NCI-H1092 (cell line): Measurements from ENCODE around the gene STK11IP.

Experiments used
- DNase-seq: peaks from one replicate; lab custom pipeline; 2025; lab: John Stamatoyannopoulos, UW

The STK11IP gene

DNA sequence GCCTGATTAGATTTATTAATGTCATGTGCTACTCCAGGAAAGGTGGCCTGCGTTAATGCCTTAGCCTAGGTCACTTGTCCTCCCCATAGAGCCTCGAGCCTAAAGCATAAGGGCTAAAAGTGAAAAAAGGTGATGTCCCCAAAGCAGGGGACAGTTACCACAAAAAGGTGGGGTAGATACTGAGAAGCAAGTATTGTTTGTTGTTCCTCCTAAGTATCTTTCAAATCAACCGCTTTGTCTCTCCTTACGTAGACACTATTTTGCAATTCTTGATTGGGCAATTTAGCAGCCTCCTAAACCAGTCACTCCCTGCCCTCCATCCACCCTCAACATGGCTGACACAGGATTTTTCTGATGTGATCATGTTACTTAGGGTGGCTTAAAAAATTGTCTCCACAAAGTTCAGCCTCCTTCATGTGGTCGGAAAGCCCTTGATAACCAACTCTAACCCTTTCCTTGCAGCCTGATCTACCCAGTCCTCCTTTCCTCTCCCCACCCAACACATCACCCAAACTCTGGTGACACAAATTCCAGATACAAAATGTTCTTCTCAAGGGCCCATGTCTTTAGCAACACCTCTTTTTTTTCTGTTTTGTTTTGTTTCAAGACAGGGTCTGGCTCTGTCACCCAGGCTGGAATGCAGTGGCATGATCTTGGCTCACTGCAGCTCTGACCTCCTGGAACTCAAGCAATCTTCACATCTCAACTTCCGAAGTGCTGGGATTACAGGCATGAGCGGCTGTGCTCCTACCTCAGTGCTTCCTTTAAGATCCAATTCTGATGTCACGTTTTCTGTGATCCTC is 18.6 kb upstream of the STK11IP start:
- DNase-seq: no peak

DNA sequence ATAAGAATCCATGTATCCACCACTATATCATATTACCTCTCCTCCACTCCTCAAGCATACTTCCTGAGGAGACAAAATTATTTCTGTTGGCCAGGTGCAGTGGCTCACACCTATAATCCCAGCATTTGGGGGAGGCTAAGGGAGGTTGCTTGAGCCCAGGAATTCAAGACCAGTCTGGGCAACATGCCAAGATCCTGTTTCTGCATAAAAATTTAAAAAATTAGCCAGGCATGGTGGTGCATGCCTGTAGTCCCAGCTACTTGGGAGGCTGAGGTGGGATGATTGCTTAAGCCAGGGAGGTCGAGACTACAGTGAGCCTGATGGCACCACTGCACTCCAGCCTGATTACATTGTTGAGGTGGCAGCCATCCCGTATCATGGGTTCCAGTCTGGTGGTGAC is 16.3 kb upstream of the STK11IP start:
- no peak for DNase-seq

DNA sequence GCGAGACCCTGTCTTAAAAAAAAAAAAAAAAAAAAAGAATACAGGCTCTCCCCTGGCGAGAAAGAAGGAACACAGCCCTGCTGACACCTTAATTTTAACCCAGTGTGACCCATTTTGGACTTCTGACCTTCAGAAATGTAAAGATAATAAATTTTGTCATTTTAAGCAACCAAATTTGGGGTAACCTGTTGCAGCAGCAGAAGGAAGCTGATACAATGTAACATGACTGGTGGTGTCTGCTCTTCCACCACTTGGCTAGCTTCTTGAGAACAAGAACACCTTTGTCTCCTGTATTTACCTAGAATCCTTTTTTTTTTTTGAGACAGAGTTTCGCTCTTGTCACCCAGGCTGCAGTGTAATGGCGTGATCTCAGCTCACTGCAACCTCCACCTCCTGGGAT is 6.6 kb upstream of the STK11IP start:
- no peak for DNase-seq

DNA sequence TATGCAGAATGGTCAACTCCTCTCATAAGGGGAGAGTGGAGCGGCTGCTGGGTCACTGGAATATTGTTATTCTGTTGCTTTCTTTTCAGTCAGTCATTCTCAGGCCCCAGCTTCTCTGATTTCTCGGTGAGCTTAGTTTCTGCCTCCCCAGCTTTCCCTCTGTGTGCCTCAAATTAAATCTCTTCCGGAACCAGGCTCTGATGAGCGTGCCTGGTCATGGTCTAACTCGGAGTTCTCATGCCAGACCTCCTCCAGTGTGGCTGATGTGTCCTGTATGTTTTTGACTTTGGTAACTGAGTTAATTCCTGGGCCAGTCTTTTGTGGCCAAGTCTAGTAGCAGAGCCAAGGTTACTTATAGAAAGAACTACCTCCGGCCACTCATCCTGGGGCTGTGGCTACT is 4.9 kb upstream of the STK11IP start:
- no peak for DNase-seq

DNA sequence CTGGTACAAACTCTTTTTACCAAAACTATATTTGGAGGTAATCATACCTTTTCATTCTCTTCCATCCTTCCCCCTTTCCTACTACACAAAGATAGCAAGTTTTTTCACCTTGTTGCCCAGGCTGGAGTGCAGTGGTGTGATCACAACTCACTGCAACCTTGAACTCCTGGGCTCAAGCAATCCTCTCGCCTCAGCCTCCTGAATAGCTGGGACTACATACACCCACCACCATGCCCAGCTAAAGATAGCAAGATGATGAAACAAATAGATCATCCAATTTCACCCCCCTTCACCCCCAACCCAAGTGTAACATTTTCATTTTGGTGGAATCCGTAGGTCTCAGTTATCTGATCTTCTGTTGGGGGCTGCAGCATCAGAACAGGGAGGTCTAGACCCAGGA is 4.5 kb upstream of the STK11IP start:
- no peak for DNase-seq

DNA sequence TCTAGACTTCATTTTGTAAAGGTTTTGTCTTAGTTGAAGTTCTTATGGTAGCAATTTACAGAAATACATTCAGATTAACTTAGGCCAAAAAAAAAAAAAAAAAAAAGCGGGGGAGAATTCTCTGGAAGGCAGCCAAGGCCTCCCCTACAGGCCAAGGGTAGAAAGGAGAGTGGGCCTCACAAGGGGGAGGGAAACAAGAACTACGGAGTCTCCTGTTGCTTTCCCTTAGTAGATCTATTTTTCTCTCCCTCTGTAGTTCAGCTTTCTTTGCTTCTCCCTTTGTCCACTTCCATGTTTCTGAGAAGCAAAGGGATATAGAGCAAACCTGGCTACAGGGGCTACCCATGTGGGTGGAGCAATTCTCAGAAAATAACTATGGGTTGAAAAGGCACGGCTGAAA is 2.4 kb upstream of the STK11IP start:
- DNase-seq: no peak

DNA sequence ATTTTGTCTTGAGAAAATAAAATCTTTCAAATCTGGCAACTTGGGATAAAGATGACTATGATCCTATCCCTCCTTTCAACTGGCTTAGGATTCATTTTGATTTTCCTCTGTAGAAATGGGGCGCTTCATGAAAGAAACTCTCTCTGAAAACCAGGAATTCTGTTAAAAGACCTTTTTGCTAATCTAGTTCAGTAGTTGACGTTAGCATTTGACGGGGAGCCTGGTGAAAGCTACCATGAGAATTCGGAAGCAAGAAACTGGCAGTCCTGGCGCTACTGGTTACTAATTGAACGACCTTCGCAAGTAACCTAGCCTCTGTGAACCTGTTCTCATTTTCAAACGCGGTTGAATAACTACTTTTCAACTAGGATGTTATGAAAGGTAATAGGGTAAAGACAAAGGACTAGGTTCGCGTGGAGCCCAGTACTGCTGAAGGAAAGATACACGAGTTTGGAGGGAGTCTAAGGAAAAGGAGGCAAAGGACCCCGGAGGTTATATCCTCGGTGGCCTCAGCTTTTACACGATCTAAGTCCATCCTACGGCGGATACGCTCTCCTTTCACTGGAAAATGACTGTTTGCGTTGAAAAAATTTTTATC is 604 bp upstream of the STK11IP start:
- no peak for DNase-seq

DNA sequence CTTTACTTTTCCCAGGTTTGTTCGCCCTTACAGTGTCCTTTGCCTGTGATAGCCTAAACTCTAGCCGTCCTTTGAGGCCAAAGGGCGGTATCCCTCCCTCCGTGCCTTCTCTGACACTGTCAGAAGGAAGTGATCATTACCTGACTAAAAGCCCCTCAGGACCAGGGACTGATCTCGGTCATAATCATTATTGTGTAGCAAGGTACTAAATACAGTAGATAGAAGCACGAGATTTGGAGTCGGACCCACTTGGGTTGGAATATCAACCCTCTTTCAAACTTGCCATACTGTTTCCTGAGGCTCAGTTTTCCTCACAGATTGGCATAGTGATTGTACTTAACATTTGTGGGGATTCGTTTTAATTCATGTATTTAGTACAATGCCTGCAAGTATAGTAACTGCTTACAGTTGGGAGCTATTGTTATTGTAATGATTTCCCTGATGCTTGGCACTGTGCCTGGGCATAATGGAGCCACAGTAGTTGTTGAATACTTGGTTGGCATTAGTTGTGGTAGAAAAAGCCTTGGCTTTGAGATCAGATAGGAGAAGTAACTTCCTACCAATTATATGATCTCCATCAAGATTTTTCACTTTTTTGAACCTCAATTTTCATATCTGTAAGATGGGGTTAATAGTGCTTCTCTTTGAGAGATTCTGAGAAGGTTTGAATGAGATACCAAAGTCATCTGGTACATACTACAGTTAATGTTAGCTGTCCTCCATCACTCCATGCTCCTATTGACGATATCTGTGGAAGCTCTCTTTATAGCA is 836 bp downstream of the STK11IP start:
- DNase-seq: no peak

DNA sequence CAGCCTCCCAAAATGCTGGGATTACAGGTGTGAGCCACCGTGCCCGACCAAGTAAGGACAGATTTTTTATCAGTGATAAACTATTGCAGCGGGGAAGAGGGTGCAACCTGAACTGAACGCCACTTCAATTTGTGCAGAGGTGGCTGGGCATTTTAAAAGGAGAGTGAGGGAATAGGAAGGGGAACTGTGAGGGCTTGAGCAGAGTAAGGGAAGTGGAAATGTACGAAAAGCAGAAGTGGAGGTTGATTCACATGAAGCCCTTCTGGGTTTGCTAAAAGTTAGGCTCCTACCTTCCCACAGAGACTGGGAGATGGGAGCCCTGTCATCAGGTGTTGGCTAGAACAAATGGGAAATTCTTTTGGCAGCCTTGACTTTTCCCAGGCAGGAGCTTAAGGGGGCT is 6.1 kb downstream of the STK11IP start:
- DNase-seq: no peak

DNA sequence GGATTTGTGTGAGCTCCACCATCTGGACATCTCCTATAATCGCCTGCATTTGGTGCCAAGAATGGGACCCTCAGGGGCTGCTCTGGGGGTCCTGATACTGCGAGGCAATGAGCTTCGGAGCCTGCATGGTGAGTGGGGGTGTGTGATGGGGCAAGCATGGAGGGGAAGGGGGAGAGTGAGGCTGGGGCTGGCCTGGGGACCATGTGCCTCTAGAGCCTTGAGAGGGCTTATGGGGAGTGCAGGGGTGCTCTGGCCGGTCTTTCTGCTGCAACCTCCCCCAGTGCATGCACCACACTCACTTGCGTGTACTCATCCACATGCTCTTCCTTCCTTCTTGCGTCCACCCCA is 7.9 kb downstream of the STK11IP start:
- no peak for DNase-seq

DNA sequence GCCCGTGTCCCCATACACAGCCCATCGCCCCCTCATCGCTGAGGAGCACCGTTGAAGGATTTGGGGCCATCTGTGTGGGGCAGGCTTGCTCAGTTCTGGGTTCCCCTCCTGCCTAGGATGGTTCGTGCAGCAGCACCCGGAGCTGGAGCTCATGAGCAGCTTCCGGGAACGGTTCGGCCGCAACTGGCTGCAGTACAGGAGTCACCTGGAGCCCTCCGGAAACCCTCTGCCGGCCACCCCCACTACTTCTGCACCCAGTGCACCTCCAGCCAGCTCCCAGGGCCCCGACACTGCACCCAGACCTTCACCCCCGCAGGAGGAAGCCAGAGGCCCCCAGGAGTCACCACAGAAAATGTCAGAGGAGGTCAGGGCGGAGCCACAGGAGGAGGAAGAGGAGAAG is 10.3 kb downstream of the STK11IP start:
- no peak for DNase-seq

DNA sequence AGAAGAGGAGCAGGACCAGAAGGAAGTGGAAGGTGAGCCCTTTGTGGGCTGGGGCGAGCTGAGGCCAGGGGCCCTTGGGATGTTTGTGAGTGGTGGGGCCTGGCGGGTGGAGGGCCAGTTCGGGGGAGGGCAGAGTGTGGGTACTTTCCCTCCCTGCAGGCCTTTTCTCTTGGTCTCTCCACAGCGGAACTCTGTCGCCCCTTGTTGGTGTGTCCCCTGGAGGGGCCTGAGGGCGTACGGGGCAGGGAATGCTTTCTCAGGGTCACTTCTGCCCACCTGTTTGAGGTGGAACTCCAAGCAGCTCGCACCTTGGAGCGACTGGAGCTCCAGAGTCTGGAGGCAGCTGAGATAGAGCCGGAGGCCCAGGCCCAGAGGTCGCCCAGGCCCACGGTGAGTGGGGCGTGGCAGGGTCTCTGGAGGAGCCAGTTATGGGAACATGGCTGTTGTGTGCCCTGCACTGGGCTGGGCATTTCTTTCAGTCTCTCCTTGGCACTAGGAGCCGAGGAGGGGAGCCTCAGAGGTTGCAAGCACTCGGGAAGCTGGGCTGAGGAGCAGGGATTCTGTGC is 10.8 kb downstream of the STK11IP start:
- DNase-seq: no peak

DNA sequence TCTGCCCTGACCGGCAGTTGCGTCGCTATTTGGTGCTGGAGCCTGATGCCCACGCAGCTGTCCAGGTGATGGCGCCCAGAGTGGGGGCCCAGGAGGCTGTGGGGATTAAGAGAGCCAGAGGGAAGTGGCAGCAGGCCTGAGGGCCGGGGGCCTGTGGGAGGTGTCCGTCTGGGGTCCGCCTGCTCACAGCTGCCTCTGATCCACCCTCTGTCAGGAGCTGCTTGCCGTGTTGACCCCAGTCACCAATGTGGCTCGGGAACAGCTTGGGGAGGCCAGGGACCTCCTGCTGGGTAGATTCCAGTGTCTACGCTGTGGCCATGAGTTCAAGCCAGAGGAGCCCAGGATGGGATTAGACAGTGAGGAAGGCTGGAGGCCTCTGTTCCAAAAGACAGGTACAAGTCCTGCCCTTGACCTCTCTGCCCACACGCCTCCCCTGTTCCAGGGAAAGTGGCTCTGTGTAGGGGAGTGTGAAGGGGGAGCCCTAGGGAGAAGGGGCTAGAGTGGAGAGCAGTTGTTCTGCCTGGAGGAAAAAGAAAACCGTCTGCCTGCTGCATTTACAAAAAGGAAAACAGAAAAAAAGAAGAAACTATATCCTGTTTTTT is 11.6 kb downstream of the STK11IP start:
- no peak for DNase-seq

DNA sequence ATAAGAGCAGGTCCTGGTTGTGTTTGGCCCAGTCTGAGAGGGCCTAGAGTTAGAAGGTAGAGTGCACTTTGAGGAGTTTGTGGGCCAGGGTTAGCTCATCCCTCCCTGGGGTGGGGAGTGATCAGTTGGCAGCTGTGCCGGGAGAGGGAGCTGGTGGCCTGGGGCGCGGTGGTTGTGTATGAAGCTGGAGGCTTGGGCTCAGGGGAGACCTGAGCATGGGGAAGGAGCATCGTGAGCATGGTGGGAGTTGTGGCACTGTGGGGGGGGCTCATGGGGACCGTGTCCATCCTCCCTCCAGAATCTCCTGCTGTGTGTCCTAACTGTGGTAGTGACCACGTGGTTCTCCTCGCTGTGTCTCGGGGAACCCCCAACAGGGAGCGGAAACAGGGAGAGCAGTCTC is 13.6 kb downstream of the STK11IP start:
- no peak for DNase-seq

DNA sequence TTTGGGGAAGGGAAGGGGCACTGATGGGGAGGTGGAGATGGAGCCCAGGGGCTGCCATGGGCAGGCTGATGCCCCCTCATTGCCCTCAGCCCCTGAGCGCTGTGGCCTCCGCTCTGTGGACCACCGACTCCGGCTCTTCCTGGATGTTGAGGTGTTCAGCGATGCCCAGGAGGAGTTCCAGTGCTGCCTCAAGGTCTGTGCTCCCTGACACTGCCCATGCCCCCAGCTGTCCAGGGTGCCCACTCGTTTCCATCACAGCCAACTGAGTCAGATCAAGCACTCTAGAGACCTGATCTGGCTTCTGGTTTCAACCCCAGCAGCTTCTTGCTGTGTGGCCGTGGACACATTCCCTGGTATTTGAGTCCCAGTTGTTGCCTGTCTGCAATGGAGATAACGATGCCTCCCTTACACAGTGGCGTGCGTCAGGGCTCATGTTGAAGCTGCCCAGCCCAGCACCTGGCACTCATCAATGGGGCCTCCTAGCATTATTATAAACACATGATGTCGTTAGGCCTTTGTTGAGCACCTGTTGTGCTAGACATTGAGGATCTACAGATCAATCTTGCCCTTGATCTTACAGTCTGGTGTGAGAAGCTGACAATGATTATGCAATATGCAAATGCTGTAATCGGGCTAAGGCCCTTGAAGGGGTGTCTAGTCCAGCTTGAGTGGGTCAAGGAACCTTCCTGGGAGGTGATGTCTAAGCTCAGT is 14.4 kb downstream of the STK11IP start:
- DNase-seq: no peak

DNA sequence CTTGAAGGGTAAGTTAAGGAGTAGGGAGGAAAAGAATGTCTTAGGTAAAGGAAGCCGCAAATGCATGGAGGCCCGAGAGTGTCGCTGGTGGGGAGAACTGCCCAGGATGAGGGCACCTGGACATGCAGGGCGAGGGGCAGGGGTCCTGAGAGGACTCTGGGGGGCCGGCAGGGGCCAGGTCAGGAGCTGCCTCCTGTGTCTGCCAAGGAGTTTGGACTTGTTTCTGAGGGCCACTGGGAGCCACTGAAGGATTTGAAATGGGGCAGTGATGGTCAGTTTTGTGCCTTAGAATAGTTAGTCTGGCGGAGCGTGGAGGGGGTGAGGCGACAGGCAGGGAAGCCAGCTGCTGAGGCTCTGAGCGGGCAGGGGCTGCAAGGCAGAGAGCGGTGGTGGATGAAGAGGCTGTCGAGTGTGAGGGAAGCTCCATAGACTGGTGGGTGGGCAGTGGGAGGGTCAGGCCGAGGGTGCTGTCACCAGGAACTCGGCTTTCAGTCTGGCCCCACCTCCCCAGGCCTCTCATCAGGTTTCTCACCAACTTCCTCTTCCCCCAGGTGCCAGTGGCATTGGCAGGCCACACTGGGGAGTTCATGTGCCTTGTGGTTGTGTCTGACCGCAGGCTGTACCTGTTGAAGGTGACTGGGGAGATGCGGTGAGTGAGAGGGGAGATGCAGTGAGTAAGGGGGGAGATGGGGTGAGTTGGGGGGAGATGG is 15.1 kb downstream of the STK11IP start:
- DNase-seq: no peak

DNA sequence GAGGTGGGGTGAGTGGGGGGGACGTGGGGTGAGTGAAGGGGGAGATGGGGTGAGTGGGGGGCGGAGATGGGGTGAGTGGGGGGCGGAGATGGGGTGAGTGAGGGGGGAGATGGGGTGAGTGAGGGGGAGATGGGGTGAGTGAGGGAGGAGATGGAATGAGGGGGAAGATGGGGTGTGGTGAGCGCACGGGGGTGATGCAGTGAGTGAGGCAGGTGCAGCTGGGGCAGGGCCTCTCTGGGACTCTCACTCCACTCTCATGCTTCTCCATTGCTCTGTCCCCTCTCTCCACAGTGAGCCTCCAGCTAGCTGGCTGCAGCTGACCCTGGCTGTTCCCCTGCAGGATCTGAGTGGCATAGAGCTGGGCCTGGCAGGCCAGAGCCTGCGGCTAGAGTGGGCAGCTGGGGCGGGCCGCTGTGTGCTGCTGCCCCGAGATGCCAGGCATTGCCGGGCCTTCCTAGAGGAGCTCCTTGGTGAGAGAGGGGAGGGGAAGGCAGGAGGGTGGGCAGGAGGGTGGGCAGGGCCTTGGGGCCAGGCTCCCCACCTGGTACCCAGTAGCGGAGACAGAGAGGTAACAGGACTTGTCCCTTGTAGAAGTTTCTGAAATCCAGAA is 15.9 kb downstream of the STK11IP start:
- no peak for DNase-seq

DNA sequence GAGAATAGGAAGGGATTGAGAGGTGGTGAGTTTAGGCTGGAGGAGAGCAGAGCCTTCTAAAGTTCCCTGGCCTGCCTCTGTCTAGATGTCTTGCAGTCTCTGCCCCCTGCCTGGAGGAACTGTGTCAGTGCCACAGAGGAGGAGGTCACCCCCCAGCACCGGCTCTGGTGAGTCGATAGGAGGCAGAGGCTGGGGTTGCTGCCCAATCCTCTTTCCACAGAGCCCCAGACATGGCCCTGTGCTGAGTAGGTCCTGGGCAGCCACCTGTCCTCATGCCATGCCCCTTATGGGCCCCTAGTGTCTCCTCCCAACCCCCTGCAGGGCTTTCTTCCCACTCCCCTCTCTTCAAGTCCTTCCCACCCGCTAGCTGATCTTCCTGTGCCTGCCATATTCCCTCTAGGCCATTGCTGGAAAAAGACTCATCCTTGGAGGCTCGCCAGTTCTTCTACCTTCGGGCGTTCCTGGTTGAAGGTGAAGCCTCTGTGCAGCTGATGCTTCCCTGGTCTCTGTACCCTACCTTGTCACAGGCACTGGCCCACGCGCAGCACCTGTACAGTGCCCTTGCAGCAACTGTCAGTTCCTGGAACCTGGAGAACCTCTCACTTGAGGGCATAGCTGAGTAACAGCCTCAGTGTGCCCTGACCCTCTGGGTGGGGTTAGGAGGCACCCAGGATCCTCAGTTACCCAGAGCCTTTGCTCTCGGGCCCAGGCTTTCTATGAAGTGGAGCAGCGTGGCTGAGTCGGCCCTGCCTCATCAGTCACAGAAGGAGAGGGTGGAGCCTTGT is 16.6 kb downstream of the STK11IP start:
- DNase-seq: no peak

DNA sequence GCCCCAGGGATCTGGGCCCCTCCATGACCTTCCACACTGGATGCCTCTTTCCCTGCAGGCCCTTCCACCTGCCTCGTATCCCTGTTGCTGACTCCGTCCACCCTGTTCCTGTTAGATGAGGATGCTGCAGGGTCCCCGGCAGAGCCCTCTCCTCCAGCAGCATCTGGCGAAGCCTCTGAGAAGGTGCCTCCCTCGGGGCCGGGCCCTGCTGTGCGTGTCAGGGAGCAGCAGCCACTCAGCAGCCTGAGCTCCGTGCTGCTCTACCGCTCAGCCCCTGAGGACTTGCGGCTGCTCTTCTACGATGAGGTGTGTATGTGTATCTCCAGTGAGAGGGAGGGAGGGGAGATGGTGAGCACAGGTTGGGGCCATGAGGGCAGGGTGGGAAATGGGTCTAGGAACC is 17.4 kb downstream of the STK11IP start:
- DNase-seq: no peak

DNA sequence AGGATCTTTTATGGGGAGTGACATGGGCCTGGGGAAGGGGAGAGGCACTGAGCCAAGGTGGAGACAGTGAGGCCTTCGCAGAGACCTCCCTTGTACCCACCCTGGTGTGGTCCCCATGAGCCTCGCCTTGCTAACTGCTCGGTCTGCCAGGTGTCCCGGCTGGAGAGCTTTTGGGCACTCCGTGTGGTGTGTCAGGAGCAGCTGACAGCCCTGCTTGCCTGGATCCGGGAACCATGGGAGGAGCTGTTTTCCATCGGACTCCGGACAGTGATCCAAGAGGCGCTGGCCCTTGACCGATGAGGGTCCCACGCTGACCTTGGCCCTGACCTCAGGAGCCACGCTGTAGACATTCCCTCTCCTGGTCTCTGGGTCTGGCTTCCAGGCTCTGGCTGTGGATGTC is 18.2 kb downstream of the STK11IP start:
- DNase-seq: no peak
